ENCODE measurements around the gene QKI.

Gene QKI

GRCh38 chr6:163490826-163491577 lies 76.5 kb downstream of the QKI start:
- DNase-seq: no peak

GRCh38 chr6:163491737-163492300 lies 77.3 kb downstream of the QKI start:
- DNase-seq: no peak

- no peak for DNase-seq
Measured at GRCh38 chr6:163494279-163494727, 79.8 kb downstream of the QKI start.

- no peak for DNase-seq
Measured at GRCh38 chr6:163496205-163496604, 81.7 kb downstream of the QKI start.

GRCh38 chr6:163500105-163500504 lies 85.6 kb downstream of the QKI start:
- no peak for DNase-seq

- no peak for DNase-seq
Measured at GRCh38 chr6:163501026-163501425, 86.5 kb downstream of the QKI start.

DNA sequence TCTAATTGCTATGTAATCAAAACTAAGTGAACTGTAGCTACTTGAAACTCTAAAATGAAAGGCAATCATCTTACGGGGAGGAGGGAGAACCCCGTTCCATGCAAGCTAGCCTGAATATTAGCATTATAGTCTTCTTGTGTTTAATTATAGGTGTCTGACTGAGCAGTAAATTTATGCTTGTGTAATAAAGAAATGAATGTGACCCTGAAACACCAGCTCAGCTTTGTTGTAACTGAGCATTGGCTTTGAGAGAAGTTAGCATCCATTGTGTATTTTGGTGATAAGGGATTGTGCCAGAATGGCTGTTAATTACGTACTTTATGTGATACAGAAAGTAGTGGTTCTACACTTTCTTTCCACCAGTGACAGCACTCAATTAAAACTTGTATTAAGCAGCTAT lies 86.9 kb downstream of the QKI start:
- DNase-seq: no peak

DNA sequence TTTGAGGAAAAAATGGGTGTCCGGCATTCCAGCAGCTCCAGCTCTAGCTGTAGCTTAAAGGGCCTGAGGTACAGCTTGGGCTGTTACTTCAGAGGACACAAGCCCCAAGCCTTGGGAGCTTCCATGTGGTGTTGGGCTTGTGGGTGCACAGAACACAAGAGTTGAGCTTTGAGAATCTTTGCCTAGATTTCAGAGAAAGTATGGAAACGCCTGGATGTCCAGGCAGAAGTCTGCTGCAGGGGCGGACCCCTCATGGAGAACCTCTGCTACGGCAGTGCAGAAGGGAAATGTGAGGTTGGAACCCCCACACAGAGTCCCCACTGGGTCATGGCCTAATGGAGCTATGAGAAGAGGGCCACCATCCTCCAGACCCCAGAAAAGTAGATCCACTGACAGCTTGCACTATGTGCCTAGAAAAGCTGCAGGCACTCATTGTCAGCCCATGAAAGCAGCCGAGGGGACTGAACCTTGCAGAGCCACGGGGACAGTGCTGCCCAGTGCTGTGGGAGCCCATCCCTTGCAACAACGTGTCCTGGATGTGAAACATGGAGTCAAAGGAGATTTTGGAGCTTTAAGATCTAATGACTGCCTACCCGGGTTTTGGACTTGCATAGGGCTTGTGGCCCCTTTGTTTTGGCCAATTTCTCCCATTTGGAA lies 90.6 kb downstream of the QKI start:
- no peak for DNase-seq

DNA sequence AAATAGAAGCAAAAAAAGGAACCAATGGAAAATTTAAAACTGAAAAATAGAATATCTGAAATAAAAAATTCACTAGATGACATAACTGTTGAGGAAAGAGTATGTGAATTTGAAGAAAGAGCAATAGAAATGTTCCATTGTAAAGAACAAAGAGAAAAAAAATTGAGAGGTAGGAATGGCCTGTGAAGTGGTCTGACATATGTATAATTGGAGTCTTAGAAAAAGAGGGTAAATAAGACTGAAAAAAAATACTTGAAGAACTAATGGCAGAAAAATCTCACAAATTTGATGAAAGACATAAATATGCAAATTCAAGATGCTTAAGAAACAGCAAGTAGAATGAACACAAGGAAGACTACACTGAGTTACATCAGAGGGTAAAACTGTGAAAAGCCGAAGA lies 93.4 kb downstream of the QKI start:
- DNase-seq: no peak

DNA sequence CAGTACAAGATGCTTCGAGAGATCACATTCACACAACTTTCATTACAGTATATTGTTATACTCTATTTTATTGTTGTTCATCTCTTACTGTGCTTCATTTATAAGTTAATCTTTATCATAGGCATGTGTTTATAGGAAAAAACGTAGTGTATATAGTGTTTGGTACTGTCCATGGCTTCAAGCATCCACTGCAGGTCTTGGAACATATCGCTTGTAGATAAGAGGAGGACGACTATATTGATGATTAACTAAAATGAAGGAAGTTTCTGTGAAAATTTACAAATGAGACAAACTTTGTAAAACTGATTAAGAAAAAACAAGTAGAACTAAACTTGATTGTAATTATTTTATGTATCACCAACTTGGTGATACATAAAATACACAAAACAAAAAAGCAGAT lies 98.5 kb downstream of the QKI start:
- no peak for DNase-seq

DNA sequence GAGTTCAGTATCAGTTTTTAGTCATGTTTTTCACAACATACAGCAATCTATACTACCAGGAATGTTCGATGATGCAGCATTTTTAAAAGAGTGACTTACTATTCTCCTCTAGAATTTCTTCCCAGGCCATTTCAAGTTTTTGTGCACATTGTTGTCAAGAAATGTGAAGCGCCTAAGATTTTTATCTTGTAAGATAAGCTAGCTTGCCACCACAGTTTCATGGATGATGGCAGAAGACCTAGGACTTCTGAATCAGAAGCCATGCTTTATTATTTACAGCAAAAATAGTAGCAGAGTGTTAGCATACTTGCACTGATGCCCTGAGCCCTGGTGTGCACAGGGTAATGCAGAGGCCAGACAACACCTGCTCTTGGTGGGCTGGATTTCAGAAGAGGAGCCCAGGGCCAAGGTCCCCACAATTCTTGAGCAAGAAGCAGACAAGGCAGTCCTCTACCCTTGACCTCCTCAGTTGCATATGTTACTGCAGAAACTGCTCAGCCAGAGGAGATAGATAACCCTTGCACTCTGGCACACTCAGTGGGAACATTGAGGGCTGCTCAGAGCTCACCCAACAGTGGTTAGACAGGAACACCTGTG lies 99.2 kb downstream of the QKI start:
- no peak for DNase-seq

- DNase-seq: no peak
Measured at GRCh38 chr6:163516908-163517307, 102.4 kb downstream of the QKI start.

- DNase-seq: no peak
Measured at GRCh38 chr6:163520956-163521355, 106.4 kb downstream of the QKI start.

DNA sequence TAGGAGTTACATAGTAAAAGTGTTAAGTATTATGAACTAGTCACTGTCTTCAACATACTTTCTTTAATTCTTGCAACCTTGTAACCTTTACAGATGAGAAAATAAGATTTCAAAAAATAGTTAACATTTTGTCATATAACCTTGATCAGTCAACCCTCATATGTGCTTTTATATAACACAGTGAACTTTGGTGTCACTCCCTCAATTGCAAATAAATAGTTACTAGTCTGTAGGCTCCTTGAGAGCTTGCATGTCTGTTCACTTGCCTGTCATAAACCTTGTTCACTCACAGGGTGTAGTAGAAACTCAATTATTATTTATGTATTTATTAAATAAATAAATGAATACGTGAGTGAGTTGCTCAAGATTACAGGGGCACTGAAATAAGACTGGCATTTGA lies 107.5 kb downstream of the QKI start:
- DNase-seq: no peak

- no peak for DNase-seq
Measured at GRCh38 chr6:163525926-163526325, 111.4 kb downstream of the QKI start.

DNA sequence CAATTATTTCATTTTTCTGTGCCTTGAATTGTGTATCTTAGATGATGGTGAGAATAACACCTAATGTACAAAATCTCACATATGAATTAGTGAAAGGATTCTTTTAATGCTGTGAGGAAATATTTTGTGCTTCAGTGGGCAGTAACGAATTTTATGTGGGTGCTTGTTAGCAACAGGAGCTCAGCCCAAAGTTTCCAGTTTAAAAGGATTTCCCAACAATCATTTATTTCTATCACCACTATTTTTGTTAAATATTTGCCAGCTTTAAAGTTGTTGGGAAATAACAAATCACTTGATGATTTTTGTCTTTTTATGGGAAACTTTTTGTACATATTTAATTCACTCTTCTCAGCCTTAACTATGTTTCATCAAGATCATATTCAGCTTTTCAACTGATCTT lies 111.8 kb downstream of the QKI start:
- DNase-seq: no peak

DNA sequence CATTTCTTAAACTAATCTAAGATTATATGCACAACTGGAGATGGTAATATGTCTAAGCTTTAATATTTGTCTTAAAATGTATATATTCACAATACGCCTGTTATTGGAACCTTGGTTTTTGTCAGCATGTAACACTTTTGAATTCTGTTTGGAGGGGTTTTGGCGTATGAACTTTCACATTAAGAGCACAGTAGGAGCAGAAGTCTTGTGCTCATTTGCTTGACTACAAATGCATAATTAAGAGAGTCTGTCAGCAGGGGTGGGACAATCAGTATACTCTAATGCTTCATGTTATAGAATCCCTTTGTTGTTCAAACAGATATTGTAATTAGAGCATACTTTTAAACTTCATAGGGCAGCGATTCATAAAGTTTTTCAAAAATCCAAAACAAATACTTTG lies 112.8 kb downstream of the QKI start:
- DNase-seq: no peak

GRCh38 chr6:163529605-163530004 lies 115.1 kb downstream of the QKI start:
- no peak for DNase-seq

DNA sequence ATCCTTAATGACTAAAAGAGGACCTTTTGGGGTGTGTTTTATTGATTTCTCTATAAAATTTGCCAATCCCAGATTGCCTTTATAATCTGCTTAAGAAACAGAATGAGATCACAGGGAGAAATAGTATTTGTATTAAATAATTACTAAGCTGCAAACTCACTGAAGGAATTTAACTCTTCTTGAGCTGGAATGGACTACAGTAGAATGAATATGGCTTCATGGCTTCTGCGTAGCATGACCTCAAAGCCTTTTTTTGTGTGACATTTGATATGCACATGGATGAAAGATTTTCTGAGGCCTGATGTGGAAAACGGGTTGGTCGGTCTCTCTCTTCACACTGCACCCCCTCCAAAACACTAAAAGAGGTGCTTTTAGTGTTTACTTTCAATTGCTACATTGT lies 115.9 kb downstream of the QKI start:
- DNase-seq: no peak

DNA sequence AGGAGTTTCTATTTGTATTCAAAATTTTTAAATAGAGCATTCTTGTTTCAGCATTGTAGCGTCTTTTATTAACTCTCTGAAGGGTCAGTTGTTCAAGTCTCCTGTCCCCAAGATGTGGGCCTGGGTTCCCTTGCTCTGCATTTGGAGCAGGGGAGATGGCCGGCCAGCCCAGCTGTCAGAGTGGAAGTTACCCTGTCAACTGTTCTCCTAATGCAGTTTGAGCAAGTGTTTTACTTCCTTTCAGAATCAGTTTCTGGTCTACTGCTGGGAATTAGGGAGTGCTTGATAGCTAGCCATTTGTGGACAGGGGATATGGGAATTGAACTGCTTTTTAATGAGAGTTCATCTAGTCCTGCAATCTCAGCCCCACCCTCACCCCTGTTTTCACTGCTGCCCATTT lies 116.6 kb downstream of the QKI start:
- no peak for DNase-seq

DNA sequence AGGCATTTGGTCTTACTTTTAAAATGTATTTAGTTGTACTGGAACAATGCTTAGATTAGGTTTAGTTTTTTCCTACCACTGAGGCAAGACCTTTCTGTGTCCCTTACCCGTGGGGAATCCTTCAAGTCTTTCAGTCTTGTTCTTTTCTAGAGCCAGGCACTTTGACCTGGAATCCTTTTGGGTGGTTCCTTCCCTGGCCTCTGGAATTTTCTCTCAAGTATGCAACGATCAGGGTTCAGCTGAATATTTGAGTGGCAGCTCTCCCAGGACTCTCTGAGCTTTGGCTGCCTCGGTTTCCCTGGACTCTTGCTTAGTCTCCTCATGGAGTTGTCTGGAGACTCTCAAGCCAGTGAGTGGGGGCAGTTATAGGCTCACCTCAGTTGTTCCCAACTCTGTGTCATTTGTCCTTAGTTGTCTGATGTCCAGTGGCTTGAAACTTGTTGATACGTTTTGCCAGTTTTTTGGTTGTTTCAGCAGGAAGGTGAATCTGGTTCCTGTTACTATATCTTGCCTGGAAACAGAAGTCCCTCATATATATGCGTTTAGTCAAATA lies 118.1 kb downstream of the QKI start:
- DNase-seq: no peak

GRCh38 chr6:163533443-163533842 lies 118.9 kb downstream of the QKI start:
- no peak for DNase-seq

DNA sequence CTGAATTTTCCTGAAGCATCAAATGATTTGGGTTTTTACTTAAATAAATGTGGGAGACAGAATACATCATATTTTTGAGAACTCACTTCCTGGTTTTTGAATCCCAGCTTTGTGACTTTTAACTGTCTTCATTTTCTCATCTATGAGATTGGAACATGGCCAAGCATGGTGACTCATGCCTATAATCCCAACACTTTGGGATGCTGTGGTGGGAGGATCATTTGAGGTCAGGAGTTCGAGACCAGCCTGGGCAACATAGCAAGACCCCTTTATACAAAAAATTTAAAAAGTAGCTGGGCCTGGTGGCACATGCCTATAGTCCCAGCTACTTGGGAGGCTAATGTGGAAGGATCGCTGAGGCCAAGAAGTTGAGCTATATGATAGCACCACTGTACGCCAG lies 122.3 kb downstream of the QKI start:
- DNase-seq: no peak

- no peak for DNase-seq
Measured at GRCh38 chr6:163538331-163538730, 123.8 kb downstream of the QKI start.
